GM18505 (cell line): ENCODE data around the gene SLC9A9.

Experiments
- ATAC-seq: cut with Tn5 transposase; IDR thresholded peaks from one replicate; pipeline ENCODE4 v1.9.1; 2021; ENCODE audit not compliant: unreplicated experiment
- POLR2A ChIP-seq: IDR thresholded peaks from 4 replicates; pipeline ENCODE4 v1.6.1; 2011; ENCODE audit warnings: borderline replicate concordance; ENCODE audit not compliant: insufficient read depth, insufficient read length; ENCODE audit errors: extremely low read depth

SLC9A9 gene

DNA sequence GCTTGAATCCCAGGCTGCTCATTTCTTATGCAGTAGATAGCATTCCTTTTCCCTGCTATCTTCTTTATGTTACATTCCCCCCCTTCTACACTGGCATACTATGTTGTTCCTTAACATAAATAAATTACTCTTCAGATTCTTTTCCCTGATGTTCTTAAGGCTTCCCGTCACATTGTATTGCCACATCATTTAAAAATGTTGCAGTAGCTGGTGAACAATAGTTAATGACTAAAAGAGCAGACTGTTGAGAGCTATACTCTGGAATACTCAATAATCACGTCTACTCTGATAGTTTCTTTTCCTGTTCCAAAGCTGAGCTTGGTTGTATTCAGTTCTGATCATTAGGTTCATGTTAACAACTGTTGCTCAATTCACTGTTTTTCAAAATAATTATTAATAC lies 508.8 kb downstream of the SLC9A9 start:
- TF ChIP-seq POLR2A = no peak
- no peak for ATAC-seq

DNA sequence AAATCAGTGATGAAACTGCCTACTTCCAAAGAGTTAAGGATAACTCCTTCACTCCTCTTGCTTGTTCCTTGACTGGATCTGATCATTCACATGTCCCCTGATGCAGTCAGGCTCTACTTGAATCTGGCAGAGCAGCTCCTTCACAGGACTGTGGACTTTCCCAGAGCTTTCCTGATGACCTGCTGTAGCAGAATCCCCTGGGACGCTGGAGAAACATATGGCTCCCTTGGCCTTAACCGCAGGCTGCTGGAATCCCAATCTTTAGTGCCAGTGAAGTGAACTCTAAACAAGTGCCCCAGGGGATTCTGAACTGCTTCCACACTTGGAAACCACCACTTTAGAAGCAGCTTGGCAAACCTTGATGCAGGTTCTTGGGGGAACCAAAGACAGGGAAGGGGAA lies 510.9 kb downstream of the SLC9A9 start:
- no peak for ATAC-seq
- TF ChIP-seq POLR2A = no peak

DNA sequence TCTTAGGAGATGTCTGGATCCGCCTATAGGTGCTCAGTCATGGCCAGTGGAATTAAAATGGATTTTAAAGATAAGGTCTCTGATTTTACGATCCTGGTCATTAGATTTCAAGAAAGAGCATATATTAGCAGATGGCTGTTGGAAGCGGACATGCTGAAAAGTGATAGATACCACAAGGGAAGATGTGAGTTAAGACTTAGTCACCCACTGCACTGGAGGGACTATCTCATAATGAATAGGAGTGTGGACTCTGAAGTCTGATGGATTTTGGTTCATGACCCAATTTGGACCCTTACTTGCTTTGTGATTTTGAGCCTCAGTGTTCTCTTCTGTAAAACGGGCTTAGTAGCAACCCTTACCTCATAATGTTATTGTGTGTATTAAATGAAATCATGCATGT lies 514.0 kb downstream of the SLC9A9 start:
- no peak for TF ChIP-seq POLR2A
- ATAC-seq = no peak

DNA sequence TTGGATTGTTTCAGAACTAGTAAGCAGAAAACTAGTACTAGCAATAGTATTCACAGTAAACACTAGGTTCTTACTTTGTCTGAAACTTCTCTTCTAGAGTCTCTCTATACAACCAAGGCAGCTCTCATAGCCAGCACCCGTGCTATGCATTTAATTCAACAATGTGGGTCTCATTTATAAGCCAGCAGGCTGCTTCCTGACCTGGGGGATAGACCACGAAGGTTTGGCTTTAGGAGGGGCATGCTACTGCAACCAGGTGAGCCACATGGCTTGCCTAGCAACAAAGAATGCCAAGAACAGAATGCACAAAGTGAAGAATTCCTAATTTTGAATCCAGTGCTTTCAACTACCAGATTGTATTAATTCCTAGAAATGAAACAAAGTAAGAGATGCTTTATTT lies 514.9 kb downstream of the SLC9A9 start:
- TF ChIP-seq POLR2A = no peak
- ATAC-seq = no peak

DNA sequence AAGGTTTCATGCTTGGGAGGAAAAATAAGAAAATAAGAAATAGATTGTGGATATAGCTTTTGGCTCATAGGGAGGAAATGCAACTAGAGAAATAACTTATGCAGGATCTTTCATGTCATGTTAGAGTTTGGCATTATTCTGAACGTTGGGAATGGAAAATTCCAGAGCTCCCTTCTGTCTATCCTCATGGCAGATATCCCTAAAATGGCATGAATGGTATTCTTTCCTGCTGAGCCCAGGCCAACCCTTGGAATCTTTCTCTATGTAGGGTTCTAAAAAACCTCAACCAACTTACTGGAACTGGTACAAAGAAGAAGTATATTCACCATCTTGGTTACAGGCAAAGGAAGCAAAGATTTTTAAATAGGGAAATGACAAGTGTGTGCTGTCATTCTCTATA lies 516.2 kb downstream of the SLC9A9 start:
- ATAC-seq = no peak
- TF ChIP-seq POLR2A = no peak

DNA sequence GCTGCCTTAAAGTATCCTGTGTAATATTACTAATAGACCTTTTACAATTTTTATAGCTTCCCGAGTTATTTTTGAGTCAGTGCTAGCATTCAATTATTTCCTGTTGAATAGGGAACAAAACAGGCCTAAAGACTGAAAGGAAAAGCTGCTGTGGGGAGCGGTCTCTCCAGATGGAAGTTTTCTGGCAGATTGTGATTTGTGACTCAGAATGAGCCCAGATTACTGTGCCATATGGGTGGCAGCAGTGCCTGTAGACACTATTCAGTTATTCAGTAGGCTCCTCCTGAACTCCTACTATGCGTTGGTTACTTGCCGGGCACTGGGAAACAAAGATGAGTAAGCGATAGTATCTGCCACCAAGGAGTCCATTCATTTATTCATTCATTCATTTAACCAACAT lies 516.9 kb downstream of the SLC9A9 start:
- no peak for TF ChIP-seq POLR2A
- ATAC-seq = no peak

DNA sequence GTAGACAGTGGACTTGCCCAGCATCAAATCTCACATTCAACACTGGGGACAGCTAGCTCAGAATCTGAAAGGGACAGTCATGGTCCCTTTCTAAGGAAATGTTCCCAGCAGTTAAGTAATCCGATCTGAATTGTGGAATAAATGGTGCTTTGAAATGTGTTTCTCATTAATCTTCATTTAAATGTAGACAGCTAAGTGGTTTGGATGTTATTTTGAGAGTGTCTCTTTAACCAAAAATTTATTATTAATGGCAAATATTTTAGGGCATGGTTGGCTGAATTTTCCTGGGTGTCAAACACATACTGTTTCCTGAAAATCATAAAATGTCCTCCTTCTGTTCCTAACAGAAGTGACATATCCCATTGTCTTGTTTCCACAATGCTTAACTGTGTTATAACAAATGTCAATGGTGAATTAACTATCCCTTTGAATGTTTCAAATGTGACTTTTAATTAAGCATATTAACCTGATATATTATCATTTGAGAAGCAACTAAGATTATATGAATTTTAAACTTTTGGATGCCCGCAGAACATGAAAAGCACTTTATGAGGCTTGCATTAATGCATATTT lies 517.9 kb downstream of the SLC9A9 start:
- no peak for ATAC-seq
- no peak for TF ChIP-seq POLR2A

DNA sequence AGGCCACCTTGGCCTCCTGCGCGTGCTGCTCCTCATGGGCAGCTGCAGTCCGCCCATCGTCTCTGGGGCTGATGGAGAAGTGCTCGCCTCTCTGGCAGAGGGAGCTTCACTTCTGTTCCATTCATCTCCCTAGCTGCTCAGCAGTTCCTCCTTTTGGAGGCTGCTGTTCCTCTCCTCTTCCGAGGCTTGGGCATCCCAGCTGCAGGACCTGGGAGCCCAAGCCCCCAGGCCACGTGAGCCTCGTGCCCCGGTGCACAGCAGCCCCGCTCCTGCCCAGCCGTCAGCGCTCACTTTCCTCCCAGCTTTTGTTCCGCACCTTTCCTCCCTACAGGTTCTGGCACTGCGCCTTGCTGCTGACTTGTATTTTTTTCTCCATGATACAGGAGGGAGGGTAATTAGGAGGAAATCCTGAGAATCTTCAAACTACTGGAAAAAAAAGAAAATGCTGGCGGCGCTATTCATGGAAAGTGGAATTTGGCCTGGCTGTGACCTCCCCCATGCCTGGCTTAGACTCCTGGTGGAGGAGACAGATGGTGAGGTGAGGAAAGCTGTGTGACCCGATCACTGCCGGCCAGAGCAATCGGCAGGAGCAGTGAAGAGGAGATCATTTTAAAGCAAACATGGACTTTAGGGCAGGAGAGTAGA lies 518.6 kb downstream of the SLC9A9 start:
- ATAC-seq = no peak
- no peak for TF ChIP-seq POLR2A

DNA sequence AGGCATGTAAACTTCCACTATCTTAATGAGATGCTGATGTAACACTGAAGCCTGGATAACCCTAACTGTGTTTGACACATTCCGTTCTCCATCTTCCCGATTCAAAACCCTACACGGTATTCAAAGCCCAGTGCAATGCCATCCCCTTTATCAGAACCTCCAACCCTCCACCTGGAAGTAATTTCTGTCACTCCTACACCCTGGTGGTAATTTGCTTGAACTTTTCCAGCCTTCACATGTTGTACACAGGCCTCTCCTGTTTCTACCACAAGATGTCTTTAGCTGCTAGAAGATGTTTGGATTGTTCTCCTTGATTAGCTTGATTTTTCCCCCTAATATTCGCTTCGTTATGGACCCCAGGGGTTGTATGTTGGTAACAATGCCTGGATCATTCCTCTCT lies 519.8 kb downstream of the SLC9A9 start:
- no peak for ATAC-seq
- TF ChIP-seq POLR2A = no peak

DNA sequence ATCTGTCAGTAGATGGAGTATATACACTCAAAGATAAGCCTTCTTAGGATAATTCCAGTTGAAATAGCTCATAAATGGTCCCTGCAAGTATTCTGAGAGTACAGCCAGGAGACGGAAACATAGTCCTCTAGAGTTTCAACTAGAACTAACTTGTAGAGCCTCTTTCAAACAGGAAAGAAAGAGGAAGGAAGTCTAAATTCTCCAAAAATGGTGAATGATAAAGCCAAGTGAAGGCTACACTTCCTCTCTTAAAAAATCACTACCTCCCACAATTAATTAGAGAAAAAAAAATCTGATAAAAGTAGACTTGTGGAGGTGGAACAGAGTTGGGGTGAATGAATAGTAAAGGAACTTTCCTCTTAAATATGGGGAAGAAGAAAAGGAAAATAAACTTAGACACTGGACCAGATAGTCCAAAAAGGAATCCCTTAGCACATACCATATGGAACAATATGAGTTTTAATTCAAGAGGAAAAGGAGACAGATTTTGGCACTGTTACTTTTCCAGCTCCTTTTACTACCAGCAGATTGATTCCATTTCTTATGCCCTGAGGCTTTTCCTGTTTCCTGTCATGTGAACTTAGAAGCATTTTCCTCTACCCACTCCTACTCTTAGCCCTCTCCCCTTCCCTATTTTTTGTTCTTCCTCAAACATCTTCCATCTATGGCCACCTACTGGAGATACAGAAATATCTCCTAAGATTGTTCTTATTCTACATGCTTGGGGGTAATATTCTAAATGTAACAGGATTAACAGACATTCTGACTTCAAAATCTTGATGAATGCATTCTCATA lies 521.1 kb downstream of the SLC9A9 start:
- no peak for TF ChIP-seq POLR2A
- ATAC-seq = no peak

DNA sequence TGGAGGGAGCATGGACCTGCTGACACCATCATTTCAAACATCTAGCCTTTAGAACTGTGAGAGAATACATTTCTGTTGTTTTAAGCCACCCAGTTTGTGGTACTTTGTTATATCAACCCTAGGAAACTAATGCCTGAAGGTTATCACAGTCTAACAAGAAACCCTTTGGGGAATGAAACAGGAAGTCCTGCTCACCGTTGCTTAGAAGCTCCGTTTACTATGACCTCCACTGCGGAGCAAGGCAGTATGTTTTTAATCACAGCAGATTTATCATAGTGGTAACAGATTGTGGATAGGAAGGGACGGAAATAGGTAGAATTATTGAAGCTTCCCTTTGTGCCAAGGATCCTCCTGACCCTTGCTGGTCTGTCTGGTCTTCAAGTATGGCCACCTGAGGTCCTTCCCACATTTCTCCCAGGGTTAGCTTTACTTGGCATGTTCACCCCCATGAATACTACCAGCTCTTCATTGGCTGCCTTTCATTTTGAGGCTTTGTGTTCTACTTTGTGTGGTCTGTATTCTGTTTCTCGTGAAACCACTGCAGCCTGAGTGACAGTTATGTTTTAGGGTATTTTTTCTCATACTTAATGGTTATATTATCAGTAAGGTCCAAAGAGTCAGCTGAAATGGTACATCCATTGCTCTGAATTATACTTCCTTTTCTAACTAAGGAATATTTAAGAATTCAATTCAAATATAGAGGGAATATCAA lies 527.1 kb downstream of the SLC9A9 start:
- ATAC-seq = no peak
- TF ChIP-seq POLR2A = no peak

DNA sequence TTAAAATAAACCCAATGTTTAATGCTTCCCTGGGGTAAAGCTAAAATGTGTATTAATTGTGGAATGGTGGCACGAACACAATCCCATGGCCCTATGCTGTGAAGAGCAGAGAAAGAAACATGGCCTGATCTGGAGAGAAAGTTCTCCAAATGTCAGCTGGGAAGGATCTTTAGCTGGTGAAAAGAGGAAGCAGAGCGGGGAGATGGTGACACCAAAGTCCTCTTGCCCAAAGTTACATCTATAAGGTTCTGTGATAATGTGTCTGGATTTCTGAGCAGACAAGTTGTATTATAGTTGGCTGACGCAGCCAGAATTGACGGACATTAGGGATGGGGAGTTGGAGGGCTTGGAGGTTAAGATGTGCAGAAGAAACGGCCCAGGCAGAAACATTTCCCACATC lies 532.5 kb downstream of the SLC9A9 start:
- no peak for ATAC-seq

DNA sequence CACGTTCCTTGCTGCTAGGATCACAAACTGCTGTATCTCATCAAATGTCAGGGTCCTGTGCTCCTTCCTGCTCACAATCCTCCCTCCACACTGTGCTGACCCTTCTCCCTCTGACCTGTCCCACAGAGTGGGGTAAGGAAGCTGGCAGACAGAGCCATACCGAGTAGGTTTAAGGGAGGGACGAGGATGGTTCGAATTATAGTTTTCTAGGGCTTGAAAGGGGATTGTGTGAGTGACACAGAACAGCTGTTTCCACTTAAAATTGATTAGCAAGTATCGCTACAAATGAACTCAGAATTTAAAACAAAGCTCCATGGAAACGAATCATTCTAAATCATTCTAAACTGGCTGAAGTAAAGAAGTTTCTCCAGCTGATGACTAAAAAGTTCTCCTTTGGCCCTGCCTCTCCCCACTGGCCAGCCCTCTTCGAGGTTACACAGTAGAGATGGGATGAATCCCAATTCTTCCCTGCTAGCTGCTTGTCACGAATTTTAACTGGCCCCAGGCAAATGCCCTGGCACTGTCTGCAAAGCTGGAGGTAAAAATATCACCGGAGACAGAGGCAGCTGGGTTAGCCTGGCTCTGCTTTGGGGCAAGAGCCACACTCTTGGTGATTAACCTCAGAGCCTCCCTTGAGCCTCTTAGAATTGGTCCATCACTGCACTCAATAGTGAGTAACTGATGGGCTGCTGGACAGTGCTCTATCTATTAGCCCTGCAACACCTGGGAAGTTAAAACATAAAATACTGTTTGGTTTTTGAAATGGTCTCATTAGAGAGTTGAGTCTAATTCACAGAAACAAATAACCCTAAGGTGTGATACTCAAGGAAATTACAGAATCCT lies 533.8 kb downstream of the SLC9A9 start:
- TF ChIP-seq POLR2A = no peak
- ATAC-seq = no peak

More for the DNA sequence above, 532.5 kb downstream of the SLC9A9 start:
- TF ChIP-seq POLR2A = no peak
